Trophoblast cell (in vitro differentiated cells and primary cell): Measurements from ENCODE around the gene ZNF429.

Experiments used
- DNase-seq, 2 donors: peaks; one replicate each; pipeline ENCODE4 v3.0.0-alpha.2; 2016
- H2AFZ ChIP-seq: 2 replicates; pipeline ENCODE4 v1.6.1; 2013; ENCODE audit warnings: low read length, moderate library complexity, mild to moderate bottlenecking; ENCODE audit not compliant: insufficient read depth, poor library complexity
- H2AK5ac ChIP-seq: 2 replicates; pipeline ENCODE4 v1.6.1; 2013; ENCODE audit warnings: mild to moderate bottlenecking, low read length
- H2BK120ac ChIP-seq: 2 replicates; pipeline ENCODE4 v1.6.1; 2013; ENCODE audit warnings: low read length, mild to moderate bottlenecking, moderate library complexity; ENCODE audit not compliant: insufficient read depth, poor library complexity
- H2BK12ac ChIP-seq: 2 replicates; pipeline ENCODE4 v1.6.1; 2013; ENCODE audit warnings: mild to moderate bottlenecking, low read length, moderate library complexity
- H2BK5ac ChIP-seq: 2 replicates; pipeline ENCODE4 v1.6.1; 2013; ENCODE audit warnings: low read length, low read depth, moderate library complexity, mild to moderate bottlenecking; ENCODE audit not compliant: poor library complexity
- H3K14ac ChIP-seq: 2 replicates; pipeline ENCODE4 v1.6.1; 2013; ENCODE audit warnings: mild to moderate bottlenecking, low read length
- H3K18ac ChIP-seq: 2 replicates; pipeline ENCODE4 v1.6.1; 2013; ENCODE audit warnings: mild to moderate bottlenecking, low read length
- H3K23ac ChIP-seq: 2 replicates; pipeline ENCODE4 v1.6.1; 2013; ENCODE audit warnings: low read length
- H3K27ac ChIP-seq: 2 replicates; pipeline ENCODE4 v1.5.1; 2013; ENCODE audit warnings: low read depth, mild to moderate bottlenecking, inconsistent platforms, low read length, moderate library complexity
- H3K27me3 ChIP-seq: 2 replicates; pipeline ENCODE4 v1.6.1; 2013; ENCODE audit warnings: inconsistent platforms, mild to moderate bottlenecking, low read length, moderate library complexity; ENCODE audit not compliant: insufficient read depth
- H3K36me3 ChIP-seq, 2 experiments: 1 replicate in 1 of 2; 2 replicates in 1 of 2; pipeline ENCODE4 v1.6.1; 2013; ENCODE audit warnings: low read length in 2 of 2, mild to moderate bottlenecking in 2 of 2, moderate library complexity in 1 of 2; ENCODE audit not compliant: insufficient read depth in 2 of 2, control insufficient read depth in 1 of 2
- H3K4ac ChIP-seq: 2 replicates; pipeline ENCODE4 v1.6.1; 2013; ENCODE audit warnings: low read depth, mild to moderate bottlenecking, low read length, moderate library complexity
- H3K4me1 ChIP-seq, 2 experiments: 1 replicate in 1 of 2; 2 replicates in 1 of 2; pipeline ENCODE4 v1.6.1; 2013; ENCODE audit warnings: low read length in 2 of 2, mild to moderate bottlenecking in 2 of 2, moderate library complexity in 1 of 2; ENCODE audit not compliant: insufficient read depth in 2 of 2, control insufficient read depth in 1 of 2
- H3K4me2 ChIP-seq: 2 replicates; pipeline ENCODE4 v1.6.1; 2013; ENCODE audit warnings: inconsistent platforms, mild to moderate bottlenecking, low read length, moderate library complexity
- H3K4me3 ChIP-seq: 2 replicates; pipeline ENCODE4 v1.5.1; 2013; ENCODE audit warnings: mild to moderate bottlenecking, low read depth, low read length, inconsistent platforms
- H3K79me1 ChIP-seq: one replicate; pipeline ENCODE4 v1.6.1; 2013; ENCODE audit warnings: low read length
- H3K79me2 ChIP-seq: 2 replicates; pipeline ENCODE4 v1.6.1; 2013; ENCODE audit warnings: low read length, mild to moderate bottlenecking; ENCODE audit not compliant: control insufficient read depth, insufficient read depth, poor library complexity
- H3K9ac ChIP-seq: 2 replicates; pipeline ENCODE4 v1.6.1; 2013; ENCODE audit warnings: mild to moderate bottlenecking, low read length
- H3K9me3 ChIP-seq: 2 replicates; pipeline ENCODE4 v1.6.1; 2013; ENCODE audit warnings: low read depth, mild to moderate bottlenecking, control low read depth, inconsistent platforms, low read length; ENCODE audit not compliant: insufficient read depth
- H4K12ac ChIP-seq: 2 replicates; pipeline ENCODE4 v1.6.1; 2013; ENCODE audit warnings: low read depth, mild to moderate bottlenecking, low read length, moderate library complexity
- H4K8ac ChIP-seq: 2 replicates; pipeline ENCODE4 v1.6.1; 2013; ENCODE audit warnings: low read depth, mild to moderate bottlenecking, low read length, moderate library complexity
- H4K91ac ChIP-seq: one replicate; pipeline ENCODE4 v1.6.1; 2013; ENCODE audit warnings: low read depth, mild to moderate bottlenecking, low read length, moderate library complexity
- WGBS: extraction: QIAGEN DNeasy Blood & Tissue Kit; methylation state at CpG from one replicate; pipeline ENCODE4 v1.1.7; 2013; ENCODE audit warnings: missing lambda C conversion rate; ENCODE audit not compliant: insufficient read length, insufficient coverage; ENCODE audit errors: extremely low coverage; 5-methylcytosine and 5-hydroxymethylcytosine counted together

The ZNF429 gene

DNA sequence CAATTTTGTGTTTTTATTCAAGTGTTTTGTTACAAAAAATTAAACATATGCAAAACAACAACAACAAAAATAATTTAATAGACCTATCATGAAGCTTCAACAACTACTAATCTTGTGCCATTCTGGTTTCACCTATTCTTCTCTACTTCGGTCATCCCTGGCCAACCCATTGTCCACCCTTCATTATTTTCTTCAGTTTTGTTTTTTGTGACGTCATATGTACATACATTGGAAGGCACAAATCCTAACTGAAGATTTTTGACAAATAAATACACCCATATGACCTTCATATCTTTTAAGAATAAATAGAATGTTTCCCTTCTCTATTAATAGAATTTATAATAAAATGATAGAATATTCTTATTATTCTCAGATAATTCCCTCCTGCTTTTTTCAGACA lies 69.2 kb downstream of the ZNF429 start:
- Histone ChIP-seq H2BK120ac (no peak overlapping the region), H3K4ac (no peak overlapping the region), H3K4me2 (no peak overlapping the region), H3K14ac (no peak overlapping the region), H3K4me3 (no peak overlapping the region), H4K91ac (no peak overlapping the region), H3K9ac (no peak overlapping the region), H3K9me3 (peaks cover 2% of the 10 kb centered on the region), H3K27ac (no peak overlapping the region), H2BK5ac (no peak overlapping the region), H4K8ac (no peak overlapping the region), H2AK5ac (no peak overlapping the region), H3K27me3 (no peaks in the 10 kb centered on the region), H3K79me1 (no peaks in the 10 kb centered on the region), H2BK12ac (no peak overlapping the region), H4K12ac (no peak overlapping the region), H3K23ac (no peak overlapping the region), H3K79me2 (no peaks in the 10 kb centered on the region), H2AFZ (no peak overlapping the region), H3K36me3 (no peaks in the 10 kb centered on the region), H3K18ac (no peak overlapping the region), H3K4me1 (peaks cover 0 to 2% of the 10 kb centered on the region in 2 experiments)
- WGBS: no CpG with 5 or more reads among the region's 2 CpGs
- DNase-seq: no peak

- Histone ChIP-seq H2BK120ac (no peak overlapping the region), H3K9me3 (no peaks in the 10 kb centered on the region), H3K18ac (no peak overlapping the region), H2BK12ac (no peak overlapping the region), H3K79me2 (no peaks in the 10 kb centered on the region), H3K27ac (no peak overlapping the region), H3K14ac (no peak overlapping the region), H3K27me3 (no peaks in the 10 kb centered on the region), H3K4ac (no peak overlapping the region), H4K12ac (no peak overlapping the region), H4K91ac (no peak overlapping the region), H3K23ac (no peak overlapping the region), H3K4me3 (no peak overlapping the region), H3K4me1 (peaks cover 0 to 2% of the 10 kb centered on the region in 2 experiments), H3K79me1 (no peaks in the 10 kb centered on the region), H3K4me2 (no peak overlapping the region), H4K8ac (no peak overlapping the region), H2AK5ac (no peak overlapping the region), H2AFZ (no peak overlapping the region), H3K36me3 (no peaks in the 10 kb centered on the region), H3K9ac (no peak overlapping the region), H2BK5ac (no peak overlapping the region)
- peak in 1 of 2 donors; percentile 17 for DNase-seq
- WGBS: no CpG with 5 or more reads among the region's 3 CpGs
Measured at GRCh38 chr19:21576481-21576880, 71.1 kb downstream of the ZNF429 start.

- WGBS: no CpG with 5 or more reads among the region's 3 CpGs
- H2BK5ac ChIP-seq: no peak overlapping the region
- no peak overlapping the region for H3K27ac ChIP-seq
- H3K23ac ChIP-seq: no peak overlapping the region
- no peak overlapping the region for H4K8ac ChIP-seq
- H3K79me1 ChIP-seq: no peaks in the 10 kb centered on the region
- H3K4me1 ChIP-seq: no peaks in the 10 kb centered on the region
- no peaks in the 10 kb centered on the region for H3K79me2 ChIP-seq
- H3K36me3 ChIP-seq: no peaks in the 10 kb centered on the region
- no peak overlapping the region for H3K14ac ChIP-seq
- H4K91ac ChIP-seq: no peak overlapping the region
- H2BK12ac ChIP-seq: no peak overlapping the region
- no peak overlapping the region for H3K4ac ChIP-seq
- no peaks in the 10 kb centered on the region for H3K9me3 ChIP-seq
- H3K27me3 ChIP-seq: no peaks in the 10 kb centered on the region
- no peak overlapping the region for H3K18ac ChIP-seq
- no peak overlapping the region for H3K9ac ChIP-seq
- no peak for DNase-seq
- H2AK5ac ChIP-seq: no peak overlapping the region
- no peak overlapping the region for H3K4me2 ChIP-seq
- H2AFZ ChIP-seq: no peak overlapping the region
- H3K4me3 ChIP-seq: no peak overlapping the region
- H2BK120ac ChIP-seq: no peak overlapping the region
- no peak overlapping the region for H4K12ac ChIP-seq
Measured at GRCh38 chr19:21580101-21580500, 74.7 kb downstream of the ZNF429 start.

GRCh38 chr19:21580818-21581217 lies 75.4 kb downstream of the ZNF429 start:
- H3K4me3 ChIP-seq: no peak overlapping the region
- H3K23ac ChIP-seq: no peak overlapping the region
- no peak overlapping the region for H3K4ac ChIP-seq
- no peak overlapping the region for H3K14ac ChIP-seq
- H4K91ac ChIP-seq: no peak overlapping the region
- WGBS: no CpG with 5 or more reads among the region's 1 CpG
- H3K9ac ChIP-seq: no peak overlapping the region
- H2BK5ac ChIP-seq: no peak overlapping the region
- H3K79me2 ChIP-seq: no peaks in the 10 kb centered on the region
- no peak overlapping the region for H3K18ac ChIP-seq
- H3K27ac ChIP-seq: no peak overlapping the region
- no peak overlapping the region for H4K12ac ChIP-seq
- no peak overlapping the region for H4K8ac ChIP-seq
- H2BK12ac ChIP-seq: no peak overlapping the region
- no peaks in the 10 kb centered on the region for H3K79me1 ChIP-seq
- DNase-seq: no peak
- peaks cover 2% of the 10 kb centered on the region for H3K9me3 ChIP-seq
- H2AFZ ChIP-seq: no peak overlapping the region
- no peak overlapping the region for H2AK5ac ChIP-seq
- H3K36me3 ChIP-seq: no peaks in the 10 kb centered on the region
- no peaks in the 10 kb centered on the region for H3K4me1 ChIP-seq
- H3K27me3 ChIP-seq: no peaks in the 10 kb centered on the region
- H3K4me2 ChIP-seq: no peak overlapping the region
- H2BK120ac ChIP-seq: no peak overlapping the region
